Choroid plexus epithelial cell (primary cell): ENCODE measurements around the gene DAG1.

Experiments
- DNase-seq: peaks from one replicate; pipeline ENCODE4 v3.0.0-alpha.2; 2010; ENCODE audit warnings: low read depth
- H3K4me3 ChIP-seq: 2 replicates; pipeline ENCODE4 v1.5.1; 2011; ENCODE audit warnings: low read depth, mild to moderate bottlenecking, control low read depth, low read length, moderate library complexity
- CTCF ChIP-seq: conservative IDR thresholded peaks from 2 replicates; pipeline ENCODE4 v1.5.1; 2011; ENCODE audit warnings: low read depth, mild to moderate bottlenecking, control low read depth, inconsistent platforms, low read length, moderate library complexity

The DAG1 gene

GRCh38 chr3:49434731-49435130, 35.3 kb upstream of the DAG1 start:
- no peak overlapping the region for H3K4me3 ChIP-seq
- TF ChIP-seq CTCF, result no peak
- DNase-seq, result no peak

- no peak overlapping the region for H3K4me3 ChIP-seq
- DNase-seq, result no peak
- TF ChIP-seq CTCF, result no peak
Observed at GRCh38 chr3:49445391-49445790, 24.7 kb upstream of the DAG1 start.

GRCh38 chr3:49453621-49454020, 16.4 kb upstream of the DAG1 start:
- no peak for TF ChIP-seq CTCF
- H3K4me3 ChIP-seq, result no peak overlapping the region
- no peak for DNase-seq

GRCh38 chr3:49454458-49454857, 15.6 kb upstream of the DAG1 start:
- TF ChIP-seq CTCF, result peak; percentile 12
- no peak for DNase-seq
- no peak overlapping the region for H3K4me3 ChIP-seq

- TF ChIP-seq CTCF, result no peak
- no peak for DNase-seq
- no peak overlapping the region for H3K4me3 ChIP-seq
Observed at GRCh38 chr3:49454898-49455681, 15.0 kb upstream of the DAG1 start.

GRCh38 chr3:49456466-49456865, 13.6 kb upstream of the DAG1 start:
- peak; percentile 15 for DNase-seq
- H3K4me3 ChIP-seq, result no peak overlapping the region
- no peak for TF ChIP-seq CTCF
